Muscle of leg (tissue), 11 donors: Measurements from ENCODE around the gene GBP1. TPM values are rescaled to one million over a fixed set of nuclear protein-coding genes. Genes with fewer than 3 reads are reported as not detected.
"Not testable (repeated sequence)": the region's sequence is repeated elsewhere in the genome, so short reads cannot be mapped to it uniquely, and the experiment has no call there.

Source experiments
- DNase-seq: peaks from one replicate; pipeline ENCODE4 v3.0.0; 2013
- H3K27ac ChIP-seq: one replicate; pipeline ENCODE4 v1.5.1; 2013; ENCODE audit warnings: mild to moderate bottlenecking, low read length, control low read depth
- H3K27me3 ChIP-seq: one replicate; pipeline ENCODE4 v1.6.1; 2013; ENCODE audit warnings: low read length; ENCODE audit not compliant: control insufficient read depth, insufficient read depth
- H3K36me3 ChIP-seq: one replicate; pipeline ENCODE4 v1.6.1; 2013; ENCODE audit warnings: low read length; ENCODE audit not compliant: control insufficient read depth, insufficient read depth
- H3K4me1 ChIP-seq: one replicate; pipeline ENCODE4 v1.6.1; 2013; ENCODE audit warnings: low read length; ENCODE audit not compliant: control insufficient read depth, insufficient read depth
- H3K4me3 ChIP-seq: one replicate; pipeline ENCODE4 v1.5.1; 2013; ENCODE audit warnings: low read length, control low read depth
- H3K9me3 ChIP-seq: replicated peaks from 2 replicates; pipeline ENCODE4 v1.6.1; 2013; ENCODE audit warnings: low read depth, low read length; ENCODE audit not compliant: control insufficient read depth
- WGBS: methylation state at CpG from one replicate; pipeline ENCODE4 v1.1.5; 2013; ENCODE audit warnings: missing lambda C conversion rate; ENCODE audit not compliant: insufficient coverage; 5-methylcytosine and 5-hydroxymethylcytosine counted together
- polyA plus RNA-seq, 8 donors: library from polyadenylated mRNA; unstranded; fragments of 120-200 nt; gene quantifications; one replicate each; pipeline versions ENCODE4 v1.2.1 to v1.2.3, GENCODE V29; 2013; ENCODE audit warnings: inconsistent platforms in 1 of 8, low replicate concordance in 1 of 8; ENCODE audit not compliant: insufficient read length in 8 of 8, insufficient read depth in 1 of 8
- total RNA-seq: library from RNA; stranded (reverse); fragments of 120-200 nt; gene quantifications from one replicate; pipeline ENCODE4 v1.2.4, GENCODE V29; 2013

Gene GBP1
- total and polyA plus RNA-seq, 9 donors = 3.0 to 7.8 (median 6.0) TPM

- WGBS = no CpG with 5 or more reads among the region's 2 CpGs
- no peaks in the 10 kb centered on the region for H3K27me3 ChIP-seq
- H3K27ac ChIP-seq = no peak overlapping the region
- H3K9me3 ChIP-seq = peaks cover 9% of the 10 kb centered on the region
- DNase-seq = no peak
- no peaks in the 10 kb centered on the region for H3K4me1 ChIP-seq
- H3K36me3 ChIP-seq = no peaks in the 10 kb centered on the region
- H3K4me3 ChIP-seq = no peak overlapping the region
These were observed 19.9 kb downstream of the GBP1 start for GRCh38 chr1:89044970-89045721.

GRCh38 chr1:89043940-89044339 is 21.1 kb downstream of the GBP1 start:
- no peak overlapping the region for H3K27ac ChIP-seq
- H3K36me3 ChIP-seq = no peaks in the 10 kb centered on the region
- H3K9me3 ChIP-seq = peaks cover 9% of the 10 kb centered on the region
- no peaks in the 10 kb centered on the region for H3K4me1 ChIP-seq
- no peak overlapping the region for H3K4me3 ChIP-seq
- no peaks in the 10 kb centered on the region for H3K27me3 ChIP-seq
- DNase-seq = no peak
- WGBS = 84% methylated on average over 3 of the region's 5 CpGs

- DNase-seq = no peak
- Histone ChIP-seq H3K4me3 (no peak overlapping the region), H3K36me3 (no peaks in the 10 kb centered on the region), H3K27me3 (no peaks in the 10 kb centered on the region), H3K9me3 (peaks cover 9% of the 10 kb centered on the region), H3K27ac (no peak overlapping the region), H3K4me1 (no peaks in the 10 kb centered on the region)
- 84% methylated on average over 7 of the region's 7 CpGs for WGBS
These were observed 22.5 kb downstream of the GBP1 start for GRCh38 chr1:89042491-89042890.

- Histone ChIP-seq H3K4me1 (no peaks in the 10 kb centered on the region), H3K27me3 (no peaks in the 10 kb centered on the region), H3K27ac (no peak overlapping the region), H3K36me3 (no peaks in the 10 kb centered on the region), H3K4me3 (no peak overlapping the region), H3K9me3 (peaks cover 9% of the 10 kb centered on the region)
- no CpG with 5 or more reads among the region's 1 CpG for WGBS
- no peak for DNase-seq
These were observed 23.3 kb downstream of the GBP1 start for GRCh38 chr1:89041721-89042120.

- Histone ChIP-seq H3K4me3 (no peak overlapping the region), H3K36me3 (no peaks in the 10 kb centered on the region), H3K4me1 (no peaks in the 10 kb centered on the region), H3K9me3 (peaks cover 9% of the 10 kb centered on the region), H3K27ac (no peak overlapping the region), H3K27me3 (no peaks in the 10 kb centered on the region)
- DNase-seq = no peak
- 80% methylated on average over 1 of the region's 3 CpGs for WGBS
These were observed 23.8 kb downstream of the GBP1 start for GRCh38 chr1:89041119-89041641.

- no peak overlapping the region for H3K27ac ChIP-seq
- no peak overlapping the region for H3K4me3 ChIP-seq
- peaks cover 9% of the 10 kb centered on the region for H3K9me3 ChIP-seq
- H3K4me1 ChIP-seq = no peaks in the 10 kb centered on the region
- H3K27me3 ChIP-seq = no peaks in the 10 kb centered on the region
- WGBS = no CpG with 5 or more reads among the region's 1 CpG
- no peak for DNase-seq
- no peaks in the 10 kb centered on the region for H3K36me3 ChIP-seq
These were observed 24.7 kb downstream of the GBP1 start for GRCh38 chr1:89040315-89040626.

GRCh38 chr1:89037186-89037585 is 27.8 kb downstream of the GBP1 start:
- DNase-seq = no peak
- no peaks in the 10 kb centered on the region for H3K9me3 ChIP-seq
- no peak overlapping the region for H3K4me3 ChIP-seq
- no CpG with 5 or more reads among the region's 1 CpG for WGBS
- no peak overlapping the region for H3K27ac ChIP-seq
- no peaks in the 10 kb centered on the region for H3K4me1 ChIP-seq
- H3K27me3 ChIP-seq = no peaks in the 10 kb centered on the region
- H3K36me3 ChIP-seq = no peaks in the 10 kb centered on the region

GRCh38 chr1:89035080-89035479 is 29.9 kb downstream of the GBP1 start:
- no peak for DNase-seq
- Histone ChIP-seq H3K4me3 (no peak overlapping the region), H3K27me3 (no peaks in the 10 kb centered on the region), H3K4me1 (no peaks in the 10 kb centered on the region), H3K27ac (no peak overlapping the region), H3K9me3 (no peaks in the 10 kb centered on the region), H3K36me3 (no peaks in the 10 kb centered on the region)
- no CpG with 5 or more reads among the region's 1 CpG for WGBS

- H3K27ac ChIP-seq, H3K27me3 ChIP-seq, H3K4me3 ChIP-seq, H3K36me3 ChIP-seq, H3K4me1 ChIP-seq, DNase-seq, H3K9me3 ChIP-seq: not testable (repeated sequence)
- WGBS = 71% methylated on average over 2 of the region's 5 CpGs
These were observed 31.0 kb downstream of the GBP1 start for GRCh38 chr1:89034004-89034403.

- H3K27ac ChIP-seq, H3K27me3 ChIP-seq, H3K4me3 ChIP-seq, H3K36me3 ChIP-seq, H3K9me3 ChIP-seq, DNase-seq, H3K4me1 ChIP-seq: not testable (repeated sequence)
- WGBS = no CpG with 5 or more reads among the region's 2 CpGs
These were observed 36.0 kb downstream of the GBP1 start for GRCh38 chr1:89029051-89029450.

GRCh38 chr1:89025928-89026327 is 39.1 kb downstream of the GBP1 start:
- Histone ChIP-seq H3K9me3 (no peaks in the 10 kb centered on the region), H3K27ac (no peak overlapping the region), H3K4me1 (peaks cover 2% of the 10 kb centered on the region), H3K4me3 (no peak overlapping the region), H3K27me3 (no peaks in the 10 kb centered on the region), H3K36me3 (no peaks in the 10 kb centered on the region)
- no peak for DNase-seq
- 86% methylated on average over 1 of the region's 3 CpGs for WGBS
